Measurements from ENCODE around the gene OTUD7B. TPM values are rescaled to one million over a fixed set of nuclear protein-coding genes. Genes with fewer than 3 reads are reported as not detected.

Gene OTUD7B
- total and polyA plus RNA-seq, 10 of the 15 experiments (the other 5 are each of a cell fraction or from before 2014, with no cell fraction given), result 1.7 to 24.9 (median 6.6) TPM

GRCh38 chr1:149987297-149987595, 23.3 kb downstream of the OTUD7B start:
- Histone ChIP-seq H3K4me1 (ENCODE audit: control insufficient read depth, insufficient read depth, low read length) (0 out of 2 replicates have a peak, but pooled peaks cover 3% of the 10 kb centered on the region), H3K79me2 (ENCODE audit: control insufficient read depth, insufficient read depth, low read length) (no peaks in the 10 kb centered on the region; the same call in none of the 2 replicates), H3K4me3 (no peak overlapping the region), H3K9me3 (replicated peaks; ENCODE audit: control insufficient read depth, insufficient read depth, low read length) (no peaks in the 10 kb centered on the region), H3K27ac (ENCODE audit: control insufficient read depth, insufficient read depth) (no peak overlapping the region), H3K36me3 (ENCODE audit: control insufficient read depth in 2 of 2, insufficient read depth in 2 of 2, low read length in 1 of 2) (no peaks in the 10 kb centered on the region; a peak in 1 of 4 replicates), H3K4me2 (ENCODE audit: control insufficient read depth, insufficient read depth) (no peak overlapping the region), H2AFZ (ENCODE audit: control insufficient read depth, low read depth, low read length) (no peak overlapping the region), H3K27me3 (replicated peaks in 1 of 2; ENCODE audit: control insufficient read depth in 2 of 2, insufficient read depth in 2 of 2, low read length in 1 of 2) (no peaks in the 10 kb centered on the region), H3K9ac (ENCODE audit: control insufficient read depth, insufficient read depth, low read length) (no peak overlapping the region), H4K20me1 (ENCODE audit: control insufficient read depth, insufficient read depth) (no peaks in the 10 kb centered on the region)
- DNase-seq (ENCODE audit: low read depth, low spot score) (no peak), FAIRE-seq (no peak), ATAC-seq (no peak)
- no TSS peak for BruUV-seq (replicated peaks)
- no peak for TF ChIP-seq PBX3 (IDR thresholded peaks at IDR 0.05; ENCODE audit: insufficient replicate concordance, low read depth, low read length)
- in situ Hi-C loops (cut with MboI), result no loop called here
- intact Hi-C loops (cut with micrococcal nuclease; ENCODE audit: unreplicated experiment), result no loop called here
- RAD21 ChIA-PET (ENCODE audit: unreplicated experiment), result interaction anchor here (0.6 to 1.4 kb wide), 3 partner anchors 10 to 62 kb away, joined by 3 read pairs; no protein-coding TSS in a partner anchor
- POLR2A ChIA-PET, result interaction anchor here (0.9 to 1.1 kb wide), 2 partner anchors 12 to 99 kb away, joined by 3 read pairs; a partner anchor contains a TSS
- SMC1A ChIA-PET (ENCODE audit: uncharacterized antibody, unreplicated experiment), result interaction anchor here (0.9 to 1.8 kb wide), 5 partner anchors 10 to 200 kb away, joined by 3 to 4 read pairs (median 4); no protein-coding TSS in a partner anchor
- CTCF ChIA-PET, result interaction anchor here (1.2 to 1.4 kb wide), 3 partner anchors 15 to 25 kb away, joined by 3 to 4 read pairs (median 4); no protein-coding TSS in a partner anchor
- 89% methylated on average over 1 of the region's 1 CpG for WGBS (ENCODE audit: insufficient coverage, insufficient replicate concordance, low lambda C conversion rate, missing lambda C conversion rate)

- no peak for FAIRE-seq
- no peak for TF ChIP-seq TCF12 (IDR thresholded peaks at IDR 0.05; ENCODE audit: low read depth, low read length)
- TF ChIP-seq STAT3 (IDR thresholded peaks at IDR 0.05; ENCODE audit: low read depth, low read length), result no peak
- no peak for TF ChIP-seq IRF4 (IDR thresholded peaks at IDR 0.05; ENCODE audit: low read depth, low read length)
- no peak for TF ChIP-seq IKZF2 (IDR thresholded peaks at IDR 0.05)
- no peak for TF ChIP-seq REST (IDR thresholded peaks at IDR 0.05; ENCODE audit: low read depth, low read length)
- TF ChIP-seq HCFC1 (IDR thresholded peaks at IDR 0.05; ENCODE audit: low read length), result no peak
Measured at GRCh38 chr1:149986486-149987296, 23.8 kb downstream of the OTUD7B start.

More at GRCh38 chr1:149986486-149987296, 23.8 kb downstream of the OTUD7B start:
- H3K4me3 ChIP-seq, result no peak overlapping the region
- POLR2A ChIA-PET, result interaction anchor here (0.9 to 1.1 kb wide), 2 partner anchors 13 to 99 kb away, joined by 3 read pairs; a partner anchor contains a TSS
- H3K27me3 ChIP-seq (replicated peaks in 1 of 2; ENCODE audit: control insufficient read depth in 2 of 2, insufficient read depth in 2 of 2, low read length in 1 of 2), result no peaks in the 10 kb centered on the region
- 0 out of 2 replicates have a peak, but pooled peaks cover 3% of the 10 kb centered on the region for H3K4me1 ChIP-seq (ENCODE audit: control insufficient read depth, insufficient read depth, low read length)
- H3K9me3 ChIP-seq (replicated peaks; ENCODE audit: control insufficient read depth, insufficient read depth, low read length), result no peaks in the 10 kb centered on the region
- no TSS peak for BruUV-seq (replicated peaks)
- no peak overlapping the region for H2AFZ ChIP-seq (ENCODE audit: control insufficient read depth, low read depth, low read length)
- CTCF ChIA-PET, result interaction anchor here (1.2 to 1.4 kb wide), 3 partner anchors 15 to 24 kb away, joined by 3 to 4 read pairs (median 4); no protein-coding TSS in a partner anchor
- intact Hi-C loops (cut with micrococcal nuclease; ENCODE audit: unreplicated experiment), result no loop called here
- SMC1A ChIA-PET (ENCODE audit: uncharacterized antibody, unreplicated experiment), result interaction anchor here (0.9 to 1.8 kb wide), 4 partner anchors 11 to 200 kb away, joined by 3 to 4 read pairs (median 4); no protein-coding TSS in a partner anchor
- ATAC-seq (no peak), DNase-seq (ENCODE audit: low read depth, low spot score) (no peak)
- no peaks in the 10 kb centered on the region; a peak in 1 of 4 replicates for H3K36me3 ChIP-seq (ENCODE audit: control insufficient read depth in 2 of 2, insufficient read depth in 2 of 2, low read length in 1 of 2)
- no peaks in the 10 kb centered on the region; the same call in none of the 2 replicates for H3K79me2 ChIP-seq (ENCODE audit: control insufficient read depth, insufficient read depth, low read length)
- H3K27ac ChIP-seq (ENCODE audit: control insufficient read depth, insufficient read depth), result no peak overlapping the region
- WGBS (ENCODE audit: insufficient coverage, insufficient replicate concordance, low lambda C conversion rate, missing lambda C conversion rate), result 98% methylated on average over 4 of the region's 4 CpGs
- in situ Hi-C loops (cut with MboI), result no loop called here
- H3K9ac ChIP-seq (ENCODE audit: control insufficient read depth, insufficient read depth, low read length), result no peak overlapping the region
- H3K4me2 ChIP-seq (ENCODE audit: control insufficient read depth, insufficient read depth), result no peak overlapping the region
- no peaks in the 10 kb centered on the region for H4K20me1 ChIP-seq (ENCODE audit: control insufficient read depth, insufficient read depth)
- RAD21 ChIA-PET (ENCODE audit: unreplicated experiment), result interaction anchor here (1.0 to 1.4 kb wide), 2 partner anchors 10 to 24 kb away, joined by 3 read pairs; no protein-coding TSS in a partner anchor
